ENCODE data around the gene MRPL43. TPM values are rescaled to one million over a fixed set of nuclear protein-coding genes. Genes with fewer than 3 reads are reported as not detected.
A peak's percentile ranks its signal among the peaks of the same experiment; 100 is the strongest.

Gene MRPL43
- total RNA-seq, 2 donors from 2014 or later, result 98.3 to 119 TPM

DNA sequence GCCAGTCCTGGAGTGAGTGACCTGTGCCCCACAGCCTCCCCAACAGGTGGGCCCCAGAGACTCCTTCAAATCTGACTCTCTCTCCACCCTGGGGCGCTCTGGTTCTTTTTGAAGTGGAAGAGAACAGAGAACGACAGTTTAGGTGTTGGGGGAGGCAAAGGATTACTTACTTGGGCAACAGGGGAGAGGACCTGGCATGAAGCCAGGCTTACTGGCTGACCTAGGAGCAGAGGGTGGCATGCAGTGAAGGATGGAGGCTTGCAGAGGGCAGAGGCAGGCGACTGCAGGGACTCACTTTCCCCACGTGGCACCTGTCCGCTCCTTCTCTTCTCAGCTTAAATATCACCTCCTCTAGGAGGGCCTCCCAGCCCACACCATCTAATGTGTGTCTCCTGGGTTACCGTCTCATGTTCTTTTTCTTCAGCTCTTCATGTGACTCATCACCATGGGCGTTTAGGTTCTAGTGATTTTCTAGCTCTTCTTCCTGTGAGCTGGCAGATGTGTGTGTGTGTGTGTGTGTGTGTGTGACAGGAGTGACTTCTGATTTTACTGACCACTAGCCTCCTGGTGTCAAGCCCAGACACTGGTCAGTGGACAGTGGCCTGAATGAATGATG lies 27.8 kb upstream of the MRPL43 start:
- whole genome bisulfite sequencing, result 38% methylated on average over 7 of the region's 7 CpGs
- Histone ChIP-seq H3K4me1 (replicated peaks) (no peaks in the 10 kb centered on the region), H3K9me3 (no peaks in the 10 kb centered on the region)

DNA sequence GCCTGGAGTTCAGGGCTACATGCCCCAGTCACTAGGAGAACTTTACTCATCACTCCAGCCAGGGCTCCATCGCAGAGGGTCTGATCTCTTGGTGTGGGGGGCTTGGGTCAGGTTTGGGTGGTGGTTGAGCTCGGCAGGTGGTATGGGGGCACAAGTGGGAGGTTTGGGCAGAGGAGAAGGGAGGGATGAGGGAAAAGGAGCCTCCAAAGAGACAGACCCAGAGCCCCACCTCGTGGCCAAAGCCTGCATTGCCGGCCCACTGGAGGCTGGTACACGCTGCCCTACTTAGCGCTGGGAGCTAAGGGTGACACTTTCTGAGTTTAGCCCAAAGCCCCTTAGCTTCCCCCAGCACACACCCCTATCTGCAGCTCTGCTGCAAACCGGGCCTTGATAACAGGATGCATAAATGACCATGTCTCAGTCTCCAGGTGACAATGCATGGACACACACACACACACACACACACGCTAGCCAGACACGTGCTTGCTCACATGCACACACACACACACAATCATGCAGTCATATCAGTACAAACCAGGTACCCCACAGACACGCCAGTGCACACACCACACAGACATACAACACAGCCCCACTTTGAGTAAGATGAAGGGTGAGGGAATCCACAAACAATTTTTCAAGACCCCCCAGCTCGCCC lies 27.1 kb upstream of the MRPL43 start:
- intact Hi-C loops (cut with DNase I), result loop anchor here (1.0 to 10.0 kb wide), 2 partner anchors 20 to 450 kb away; no protein-coding TSS in a partner anchor
- no peak overlapping the region for H3K27ac ChIP-seq
- TF ChIP-seq, protein P1, sequence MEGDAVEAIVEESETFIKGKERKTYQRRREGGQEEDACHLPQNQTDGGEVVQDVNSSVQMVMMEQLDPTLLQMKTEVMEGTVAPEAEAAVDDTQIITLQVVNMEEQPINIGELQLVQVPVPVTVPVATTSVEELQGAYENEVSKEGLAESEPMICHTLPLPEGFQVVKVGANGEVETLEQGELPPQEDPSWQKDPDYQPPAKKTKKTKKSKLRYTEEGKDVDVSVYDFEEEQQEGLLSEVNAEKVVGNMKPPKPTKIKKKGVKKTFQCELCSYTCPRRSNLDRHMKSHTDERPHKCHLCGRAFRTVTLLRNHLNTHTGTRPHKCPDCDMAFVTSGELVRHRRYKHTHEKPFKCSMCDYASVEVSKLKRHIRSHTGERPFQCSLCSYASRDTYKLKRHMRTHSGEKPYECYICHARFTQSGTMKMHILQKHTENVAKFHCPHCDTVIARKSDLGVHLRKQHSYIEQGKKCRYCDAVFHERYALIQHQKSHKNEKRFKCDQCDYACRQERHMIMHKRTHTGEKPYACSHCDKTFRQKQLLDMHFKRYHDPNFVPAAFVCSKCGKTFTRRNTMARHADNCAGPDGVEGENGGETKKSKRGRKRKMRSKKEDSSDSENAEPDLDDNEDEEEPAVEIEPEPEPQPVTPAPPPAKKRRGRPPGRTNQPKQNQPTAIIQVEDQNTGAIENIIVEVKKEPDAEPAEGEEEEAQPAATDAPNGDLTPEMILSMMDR (IDR thresholded peaks at IDR 0.05), result peak; percentile 83 to 94 (median 90)
- TF ChIP-seq POLR2AphosphoS5 (IDR thresholded peaks at IDR 0.05) (peak; percentile 10), POLR2A (IDR thresholded peaks at IDR 0.05) (no peak)
- no peak overlapping the region for H3K4me3 ChIP-seq
- H3K4me1 ChIP-seq (replicated peaks), result no peaks in the 10 kb centered on the region
- DNase-seq (ENCODE audit: low spot score), result peak; percentile 73
- no peaks in the 10 kb centered on the region for H3K27me3 ChIP-seq (replicated peaks; ENCODE audit: insufficient read depth)
- 25% methylated on average over 11 of the region's 11 CpGs for WGBS
- no peaks in the 10 kb centered on the region for H3K9me3 ChIP-seq
- no peaks in the 10 kb centered on the region for H3K36me3 ChIP-seq

More for the DNA sequence above, 27.8 kb upstream of the MRPL43 start:
- Histone ChIP-seq H3K27ac (no peak overlapping the region), H3K4me3 (no peak overlapping the region), H3K27me3 (replicated peaks; ENCODE audit: insufficient read depth) (no peaks in the 10 kb centered on the region), H3K36me3 (no peaks in the 10 kb centered on the region)
- no peak for DNase-seq (ENCODE audit: low spot score)
- intact Hi-C loops (cut with DNase I), result loop anchor here (1.0 to 10.0 kb wide), 2 partner anchors 21 to 450 kb away; no protein-coding TSS in a partner anchor
- TF ChIP-seq, protein P1 (IDR thresholded peaks at IDR 0.05), result no peak
- TF ChIP-seq POLR2A (IDR thresholded peaks at IDR 0.05), result no peak
- TF ChIP-seq POLR2AphosphoS5 (IDR thresholded peaks at IDR 0.05), result no peak

DNA sequence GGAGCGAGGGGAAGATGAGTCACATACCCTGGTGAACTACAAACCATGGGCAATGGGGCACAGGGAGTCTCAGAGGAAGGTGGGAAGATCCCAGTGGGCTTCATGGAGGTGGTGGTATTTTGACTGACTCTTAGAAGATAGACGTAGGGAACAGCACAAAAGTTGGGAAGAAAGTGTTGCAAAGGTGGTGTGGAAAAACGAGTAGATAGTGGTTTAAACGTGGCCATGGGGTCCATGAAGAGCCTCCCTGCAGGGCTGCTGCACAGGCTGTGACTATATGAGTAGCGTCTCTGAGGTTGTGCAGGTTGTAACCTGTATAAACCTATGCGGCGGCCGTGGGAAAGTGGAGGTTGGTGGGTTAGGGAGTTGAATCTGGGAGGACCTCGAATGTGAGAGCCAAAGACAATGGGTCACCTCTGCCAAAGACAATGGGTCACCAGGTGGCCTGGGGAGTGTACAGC lies 26.1 kb upstream of the MRPL43 start:
- Histone ChIP-seq H3K36me3 (no peaks in the 10 kb centered on the region), H3K9me3 (no peaks in the 10 kb centered on the region), H3K4me3 (no peak overlapping the region), H3K27ac (peak overlapping the region in 1 of 2 donors; percentile 12), H3K27me3 (replicated peaks; ENCODE audit: insufficient read depth) (no peaks in the 10 kb centered on the region), H3K4me1 (replicated peaks) (no peaks in the 10 kb centered on the region)
- WGBS, result 35% methylated on average over 9 of the region's 9 CpGs
- intact Hi-C loops (cut with DNase I), result loop anchor here (10.0 kb wide), 1 partner anchor 449 kb away; no protein-coding TSS in a partner anchor
- TF ChIP-seq POLR2AphosphoS5 (IDR thresholded peaks at IDR 0.05) (no peak), POLR2A (IDR thresholded peaks at IDR 0.05) (no peak)
- TF ChIP-seq, protein P1 (IDR thresholded peaks at IDR 0.05), result no peak
- no peak for DNase-seq (ENCODE audit: low spot score)

DNA sequence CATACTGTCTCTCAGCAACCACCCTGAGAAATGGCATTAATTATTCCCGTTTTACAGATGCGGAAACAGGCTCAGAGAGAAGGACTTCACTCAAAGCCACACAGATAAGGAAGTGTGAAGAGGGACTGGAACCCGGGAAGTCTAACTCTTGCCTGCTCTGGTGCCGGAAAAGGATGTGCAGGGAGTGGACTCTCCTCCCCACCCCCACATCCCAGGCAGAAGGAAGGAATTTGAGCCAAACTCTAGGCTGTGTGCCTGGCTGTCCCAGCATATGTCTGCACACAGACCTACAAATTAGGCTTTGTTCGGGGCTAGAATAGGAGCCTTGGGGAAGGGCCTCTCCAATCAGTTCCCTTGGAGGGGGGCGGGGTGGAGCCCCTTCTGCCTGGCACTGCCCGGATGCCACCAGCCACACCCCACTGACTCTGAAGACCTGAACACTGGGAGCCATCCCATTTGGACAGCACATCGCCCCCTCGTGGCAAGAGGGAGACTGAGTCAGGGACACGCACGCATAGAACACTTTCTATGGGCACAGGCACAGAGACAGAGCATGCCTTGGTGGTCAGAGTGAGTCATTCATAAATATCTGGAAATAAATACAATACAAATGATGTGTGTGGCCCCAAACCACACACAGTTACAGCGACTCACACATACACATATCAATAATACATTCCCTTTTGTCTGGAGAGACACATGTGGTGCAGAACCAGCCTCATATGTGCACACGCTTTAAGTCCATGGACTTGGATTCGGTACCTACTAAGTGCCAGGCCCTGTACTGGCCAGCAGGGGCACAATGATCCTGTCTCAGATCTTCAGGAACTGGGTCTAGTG lies 25.4 kb upstream of the MRPL43 start:
- peak; percentile 84 for DNase-seq (ENCODE audit: low spot score)
- intact Hi-C loops (cut with DNase I), result loop anchor here (1.0 to 10.0 kb wide), 2 partner anchors 15 to 448 kb away; no protein-coding TSS in a partner anchor
- no peaks in the 10 kb centered on the region for H3K4me1 ChIP-seq (replicated peaks)

More for the DNA sequence above, 25.4 kb upstream of the MRPL43 start:
- H3K27ac ChIP-seq, result peak overlapping the region in 1 of 2 donors; percentile 12
- no peaks in the 10 kb centered on the region for H3K36me3 ChIP-seq
- no peaks in the 10 kb centered on the region for H3K9me3 ChIP-seq
- WGBS, result 24% methylated on average over 14 of the region's 14 CpGs
- TF ChIP-seq POLR2A (IDR thresholded peaks at IDR 0.05), result no peak
- peak; percentile 71 for TF ChIP-seq POLR2AphosphoS5 (IDR thresholded peaks at IDR 0.05)
- TF ChIP-seq, protein P1 (IDR thresholded peaks at IDR 0.05), result peak; percentile 69 to 96 (median 84)
- no peak overlapping the region for H3K4me3 ChIP-seq
- no peaks in the 10 kb centered on the region for H3K27me3 ChIP-seq (replicated peaks; ENCODE audit: insufficient read depth)
